GM21723 (cell line): ENCODE measurements around the gene ZNF197.
A peak's percentile ranks its signal among the peaks of the same experiment; 100 is the strongest.
"Not testable (repeated sequence)": the region's sequence is repeated elsewhere in the genome, so short reads cannot be mapped to it uniquely, and the experiment has no call there.

Source experiments
- ATAC-seq: cut with Tn5 transposase; IDR thresholded peaks from one replicate; pipeline ENCODE4 v1.9.1; 2021; ENCODE audit warnings: mild to moderate bottlenecking, moderate library complexity; ENCODE audit not compliant: unreplicated experiment

Gene ZNF197

DNA sequence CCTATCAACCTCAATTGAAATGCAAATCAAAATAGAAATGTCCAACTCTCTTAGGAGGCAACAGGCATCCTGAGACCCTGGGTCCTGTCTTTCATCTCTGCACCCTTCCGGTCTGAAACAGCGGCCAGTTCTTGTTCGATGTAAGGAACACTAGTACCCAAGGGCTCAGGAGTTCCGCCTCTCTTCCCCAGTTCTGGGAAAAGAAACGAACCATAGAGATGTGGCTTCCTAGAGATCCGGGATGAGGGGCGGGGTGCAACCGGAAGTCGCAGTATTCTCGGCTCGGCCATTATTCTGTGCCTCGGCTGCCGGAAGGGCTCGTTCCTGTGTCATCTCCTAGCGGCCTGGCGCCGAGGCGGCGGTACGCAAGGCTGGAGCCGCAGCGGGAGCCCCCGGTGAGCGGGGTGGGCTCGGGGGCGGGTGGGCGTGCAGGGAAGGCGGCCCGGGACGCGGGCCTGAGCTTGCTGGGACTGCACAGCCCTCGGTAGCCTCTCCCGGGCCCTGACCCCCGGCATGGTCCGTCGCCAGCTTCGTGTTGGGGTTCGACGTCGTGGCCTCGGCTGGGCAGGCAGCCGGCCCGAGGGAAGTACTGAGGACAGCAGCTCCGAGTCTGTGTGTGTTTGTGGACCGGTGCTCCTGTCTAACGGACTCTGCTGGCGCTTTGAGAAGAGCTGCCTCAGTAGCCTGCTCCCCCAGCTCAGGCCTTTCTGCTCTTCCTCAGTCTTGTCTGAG is at the start of gene ZNF197:
Gene ZNF197, plus strand, starts transcription at position 288 of the 732 bp plus-strand sequence. CDS start 4,119 bp downstream, outside the sequence.
- ATAC-seq: peak; percentile 95

- no peak for ATAC-seq
Observed at GRCh38 chr3:44576613-44577012, 48.2 kb upstream of the ZNF197 start.

DNA sequence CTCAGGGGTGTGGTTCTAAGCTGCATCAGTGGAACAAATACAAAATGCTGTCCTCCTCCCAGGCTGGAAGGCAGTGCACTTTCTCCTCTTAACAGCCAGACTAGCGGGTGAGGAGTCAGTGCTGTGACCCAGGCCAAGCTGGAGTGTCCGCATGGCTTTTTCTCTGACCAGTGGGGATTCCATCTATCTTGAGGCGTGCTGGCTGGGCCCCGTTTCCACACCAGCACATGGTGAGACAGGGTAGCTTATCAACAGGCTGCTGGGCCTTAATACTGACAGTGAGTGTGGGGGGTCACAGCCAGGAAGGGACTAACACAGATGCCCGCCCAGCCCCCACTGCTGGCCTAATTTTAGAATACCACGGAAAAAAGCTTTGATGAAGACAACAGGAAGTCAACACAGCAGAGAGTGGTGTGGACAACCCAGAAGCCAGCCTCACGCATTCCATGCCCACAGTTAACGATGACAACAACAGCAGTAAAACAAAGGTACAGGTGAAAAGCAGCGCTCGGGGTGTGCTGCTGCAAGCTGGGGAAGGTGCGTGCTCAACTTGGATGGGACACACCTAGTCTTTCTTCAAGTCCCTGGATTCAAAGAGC is 47.4 kb upstream of the ZNF197 start:
- not testable (repeated sequence) for ATAC-seq

DNA sequence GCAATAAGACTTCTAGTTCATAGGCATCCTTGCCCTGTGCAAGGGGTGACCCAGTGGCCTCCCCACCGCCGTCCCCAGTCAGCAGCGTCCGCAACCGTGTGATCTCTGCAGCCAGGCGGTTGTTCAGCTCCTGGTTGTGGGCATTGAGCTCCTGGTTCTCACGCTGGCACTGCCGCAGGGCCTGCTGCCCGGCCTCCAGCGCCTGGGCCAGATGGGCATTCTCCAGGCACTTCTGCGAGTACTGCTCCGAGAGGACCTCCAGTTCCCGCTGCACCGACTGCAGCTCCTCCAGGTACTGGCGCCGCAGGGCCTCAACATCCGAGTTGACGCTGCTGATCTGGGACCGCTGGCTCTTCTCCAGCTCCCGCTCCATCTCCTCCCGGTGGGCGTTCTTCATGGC is 46.5 kb upstream of the ZNF197 start:
- ATAC-seq: not testable (repeated sequence)

DNA sequence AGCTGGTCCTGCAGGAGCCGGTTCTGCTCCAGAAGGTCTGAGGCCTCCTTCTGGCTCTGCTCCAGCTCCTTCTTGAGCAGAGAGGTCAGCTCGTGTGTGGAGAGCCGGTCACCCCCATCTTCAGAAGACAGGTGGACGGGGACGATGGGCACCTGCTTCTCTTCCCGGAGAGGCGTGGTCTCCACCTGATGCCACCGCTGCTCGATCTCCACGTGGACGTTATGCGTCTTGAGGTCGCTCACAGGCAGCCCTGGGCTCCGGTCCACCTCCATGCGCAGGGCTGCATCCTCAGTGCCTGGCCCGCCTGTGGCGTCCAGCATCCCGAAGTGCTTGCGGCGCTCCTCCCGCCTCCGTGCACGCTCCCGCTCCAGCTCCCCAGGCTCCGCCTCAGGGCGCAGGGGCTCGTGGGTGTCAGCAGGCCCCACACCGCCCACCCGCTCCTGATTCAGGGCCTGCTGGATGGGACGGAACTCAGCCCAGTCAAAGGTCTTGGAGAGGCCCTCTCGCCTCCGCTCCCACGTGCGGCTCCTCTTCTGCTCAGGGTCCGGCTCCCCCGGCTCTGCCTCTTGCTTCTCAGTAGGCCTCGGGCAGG is 45.8 kb upstream of the ZNF197 start:
- ATAC-seq: not testable (repeated sequence)

DNA sequence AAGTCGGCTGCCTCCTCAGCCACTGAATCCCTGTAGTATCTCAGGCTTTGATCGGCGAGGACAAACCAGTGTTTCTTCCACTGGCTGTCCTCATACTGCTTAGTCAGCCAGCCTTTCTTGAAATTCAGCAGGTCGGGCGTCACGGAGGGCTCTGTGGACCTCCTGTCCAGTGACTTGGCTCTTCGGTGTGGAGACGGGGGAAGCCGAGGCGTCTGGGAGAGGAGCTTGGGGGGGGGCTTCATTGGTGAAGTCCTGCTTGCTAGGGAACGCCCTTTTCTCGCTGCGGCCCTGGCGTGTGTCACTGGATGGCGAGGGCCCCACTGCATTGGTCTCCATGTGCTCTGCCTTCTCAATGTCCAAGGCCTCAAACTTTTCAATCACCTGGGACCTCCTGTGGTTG is 45.1 kb upstream of the ZNF197 start:
- ATAC-seq: not testable (repeated sequence)

GRCh38 chr3:44580971-44581370 is 43.9 kb upstream of the ZNF197 start:
- not testable (repeated sequence) for ATAC-seq

DNA sequence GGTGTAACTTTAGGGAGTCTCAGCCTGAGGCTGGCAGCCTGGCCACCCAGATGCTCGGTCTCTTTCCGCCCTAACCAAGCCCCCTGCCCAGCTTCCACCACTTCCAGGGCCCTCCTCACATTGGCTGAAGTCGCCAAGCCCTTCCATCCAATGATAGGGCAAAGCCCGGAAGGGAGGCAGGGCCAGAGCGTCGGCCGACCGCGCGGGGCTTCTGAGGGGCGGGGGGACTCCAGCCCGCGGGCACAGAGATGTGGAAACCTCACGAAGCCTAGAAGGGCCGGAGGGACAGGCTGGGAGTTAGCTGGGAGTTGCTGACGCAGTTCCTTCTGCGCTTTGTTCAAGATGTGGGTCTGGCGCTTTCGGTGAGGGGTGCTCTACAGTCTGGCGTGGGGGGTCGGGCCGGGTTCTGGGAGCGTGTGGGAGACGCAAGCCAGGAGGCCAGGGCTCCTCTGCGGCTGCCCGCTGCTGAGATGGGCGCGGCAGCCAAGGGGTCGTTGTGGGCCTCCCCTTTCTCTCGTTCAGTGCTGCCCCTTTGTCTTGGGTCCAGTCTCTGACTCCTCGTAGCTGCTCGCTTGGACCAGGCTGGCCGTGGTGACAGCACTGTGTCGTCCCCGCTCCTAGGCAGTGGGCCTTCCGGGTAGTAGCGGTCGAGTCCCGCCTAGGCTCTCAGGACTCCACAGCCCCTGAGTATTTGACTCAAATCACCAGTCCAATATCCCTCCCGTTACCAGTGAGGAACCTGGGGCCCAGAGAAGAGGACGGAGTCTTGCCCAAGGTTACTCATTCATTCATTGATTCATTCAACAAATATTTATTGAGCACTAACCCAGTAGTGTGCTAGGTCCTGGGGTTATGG is 40.0 kb upstream of the ZNF197 start, which contains the start of gene ZNF660:
Gene ZNF660, plus strand, starts transcription at position 319 of the 856 bp plus-strand sequence. CDS start 9,230 bp downstream, outside the sequence.
- peak; percentile 83 for ATAC-seq

GRCh38 chr3:44596621-44597020 is 28.2 kb upstream of the ZNF197 start:
- ATAC-seq: no peak

DNA sequence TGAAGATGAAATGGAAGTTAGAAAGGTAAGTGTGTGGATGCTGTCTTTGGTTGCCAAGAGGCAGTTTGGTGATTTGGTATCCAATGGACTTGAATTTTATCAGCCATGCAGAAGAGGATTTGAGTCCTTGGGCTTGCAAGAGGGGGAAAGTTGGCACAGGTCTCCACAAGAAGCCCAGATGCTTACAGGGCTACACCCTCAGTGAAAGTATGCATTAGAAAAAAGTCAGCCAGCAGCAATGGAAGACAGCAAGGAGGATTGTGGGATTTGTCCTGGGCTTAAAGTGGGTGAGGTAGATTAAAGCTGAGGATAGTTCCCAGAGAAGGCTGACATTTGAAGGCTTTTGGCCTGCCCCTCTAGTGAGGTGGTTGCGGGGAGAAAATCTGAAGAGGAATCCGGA is 23.1 kb upstream of the ZNF197 start:
- ATAC-seq: no peak

GRCh38 chr3:44612678-44613077 is 12.2 kb upstream of the ZNF197 start:
- no peak for ATAC-seq

GRCh38 chr3:44628716-44629115 is 3.9 kb downstream of the ZNF197 start:
- ATAC-seq: no peak

DNA sequence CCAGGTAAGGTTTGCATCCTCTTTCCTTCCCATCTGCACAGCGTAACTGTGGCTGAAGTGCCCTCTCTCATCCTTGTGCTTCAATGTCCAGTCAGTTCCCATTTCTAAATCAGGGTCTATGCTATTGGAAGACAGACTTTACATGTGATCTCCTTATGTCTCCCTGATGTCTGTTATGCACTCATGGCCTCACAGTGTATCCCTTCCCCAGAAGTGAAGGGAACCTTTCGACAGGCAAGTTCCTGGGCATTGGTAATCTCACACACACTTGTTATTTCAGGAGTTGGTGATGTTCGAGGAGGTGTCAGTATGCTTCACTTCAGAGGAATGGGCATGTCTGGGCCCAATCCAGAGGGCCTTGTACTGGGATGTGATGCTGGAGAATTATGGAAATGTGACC is 7.4 kb downstream of the ZNF197 start:
- no peak for ATAC-seq

DNA sequence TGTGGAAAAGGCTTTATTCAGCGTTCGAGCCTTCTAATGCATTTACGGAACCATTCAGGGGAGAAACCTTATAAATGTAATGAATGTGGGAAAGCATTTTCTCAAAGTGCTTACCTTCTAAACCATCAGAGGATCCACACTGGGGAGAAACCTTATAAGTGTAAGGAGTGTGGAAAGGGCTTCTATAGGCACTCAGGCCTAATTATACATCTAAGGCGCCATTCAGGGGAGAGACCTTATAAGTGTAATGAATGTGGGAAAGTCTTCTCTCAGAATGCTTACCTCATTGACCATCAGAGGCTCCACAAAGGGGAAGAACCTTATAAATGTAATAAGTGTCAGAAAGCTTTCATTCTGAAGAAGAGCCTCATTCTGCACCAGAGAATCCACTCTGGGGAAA is 17.5 kb downstream of the ZNF197 start:
- no peak for ATAC-seq

DNA sequence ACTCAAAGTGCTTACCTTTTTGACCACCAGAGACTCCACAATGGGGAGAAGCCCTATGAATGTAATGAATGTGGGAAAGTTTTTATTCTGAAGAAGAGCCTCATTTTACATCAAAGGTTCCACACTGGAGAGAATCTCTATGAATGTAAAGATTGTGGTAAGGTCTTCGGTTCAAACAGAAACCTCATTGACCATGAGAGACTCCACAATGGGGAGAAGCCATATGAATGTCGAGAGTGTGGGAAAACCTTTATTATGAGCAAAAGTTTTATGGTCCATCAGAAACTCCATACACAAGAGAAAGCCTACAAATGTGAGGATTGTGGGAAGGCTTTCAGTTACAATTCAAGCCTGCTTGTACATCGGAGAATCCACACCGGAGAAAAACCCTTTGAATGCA is 18.2 kb downstream of the ZNF197 start:
- no peak for ATAC-seq

DNA sequence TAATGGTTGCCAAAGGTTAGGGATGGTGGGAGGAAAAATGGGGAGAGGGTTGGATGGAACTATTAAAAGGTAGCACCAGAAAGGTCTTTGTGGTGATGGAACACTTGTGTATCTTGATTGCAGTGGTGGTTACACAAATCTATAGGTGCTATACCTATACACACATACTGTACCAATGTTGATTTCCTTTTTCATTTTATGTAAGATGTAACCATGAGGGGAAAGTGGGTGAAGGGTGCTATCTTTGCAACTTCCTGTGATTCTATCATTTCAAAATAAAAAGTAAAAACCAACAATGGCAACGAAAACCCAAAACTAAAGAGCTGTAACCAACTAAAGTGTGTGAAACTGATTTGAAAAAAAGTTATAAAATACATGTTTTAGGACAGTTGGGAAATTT is 22.9 kb downstream of the ZNF197 start:
- no peak for ATAC-seq

GRCh38 chr3:44648564-44649229 is 23.9 kb downstream of the ZNF197 start, which contains the start of gene ZNF35:
TSS of gene ZNF35 (plus strand) at chr3:44648732. CDS start at chr3:44651068, 2,336 bp downstream.
- ATAC-seq: peak; percentile 98

DNA sequence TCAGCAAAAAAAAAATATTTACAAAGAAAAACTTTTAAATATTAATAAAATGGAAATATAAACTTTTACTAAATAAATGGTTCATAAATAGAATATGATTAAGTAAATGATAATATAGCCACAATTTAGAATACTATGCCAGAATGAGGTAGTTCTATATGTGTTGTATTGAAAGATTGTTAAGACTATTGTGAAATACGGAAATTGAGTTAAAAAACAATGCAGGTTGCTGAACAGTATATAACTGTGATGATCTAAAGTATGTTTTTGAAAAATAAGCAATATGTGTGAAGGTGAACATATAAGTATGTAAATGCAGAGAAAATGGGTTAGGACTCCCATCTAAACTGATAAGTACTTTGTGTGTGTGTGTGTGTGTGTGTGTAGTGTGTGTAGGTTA is 24.9 kb downstream of the ZNF197 start:
- no peak for ATAC-seq

DNA sequence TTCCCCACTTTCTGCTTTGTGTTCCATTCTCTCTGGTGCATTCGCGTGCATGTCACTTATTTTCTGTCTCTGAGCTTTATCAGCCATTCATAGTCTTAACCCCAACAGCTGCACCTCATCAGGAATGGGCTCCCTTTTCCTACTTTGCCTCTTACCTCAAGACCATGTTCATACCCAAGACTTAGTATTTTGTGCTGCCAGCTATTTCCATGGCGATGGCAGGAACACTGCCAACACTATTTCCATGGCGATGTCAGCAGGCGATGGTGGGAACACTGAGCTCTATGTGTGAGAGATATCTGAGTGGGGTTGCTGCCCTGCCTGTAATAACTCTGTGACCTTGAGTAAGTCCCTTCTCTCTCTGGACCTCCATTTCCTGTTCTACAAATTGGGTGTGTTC is 29.2 kb downstream of the ZNF197 start:
- no peak for ATAC-seq

- no peak for ATAC-seq
Observed at GRCh38 chr3:44659015-44659414, 34.2 kb downstream of the ZNF197 start.
